Lower leg skin (tissue), 3 donors: ENCODE data around the gene SEH1L.

Experiments
- CTCF ChIP-seq, 3 donors: fragments of 450-650 bp; IDR thresholded peaks; one replicate each; pipeline ENCODE4 v1.5.1; 2016; ENCODE audit warnings: antibody characterized with exemption in 3 of 3, mild to moderate bottlenecking in 3 of 3, moderate library complexity in 2 of 3
- POLR2A ChIP-seq, 2 donors: fragments of 450-650 bp; IDR thresholded peaks; one replicate each; pipeline ENCODE4 v1.6.1; 2016 to 2017; ENCODE audit warnings: antibody characterized with exemption in 2 of 2, mild to moderate bottlenecking in 1 of 2, moderate library complexity in 1 of 2

- TF ChIP-seq POLR2A (IDR thresholded peaks at IDR 0.05), result no peak
- no peak for TF ChIP-seq CTCF (IDR thresholded peaks at IDR 0.05)
These were observed 15.3 kb downstream of the SEH1L start for GRCh38 chr18:12963069-12963468.
